ENCODE results near the gene CDH26. TPM values are rescaled to one million over a fixed set of nuclear protein-coding genes. Genes with fewer than 3 reads are reported as not detected.

CDH26 gene
- total RNA-seq (2014; rRNA removed; shearing (Covaris generic)) (0.19 TPM in 1 of 2 replicates, not detected in the other), total RNA-seq (2022) (0.26 and 0.36 TPM in 2 replicates), Bru-seq, nascent RNA (percentile 24 among the genes with signal in this experiment), BruChase-seq, experiment 1, labeled RNA remaining after a 6-hour chase (percentile 31 among the genes with signal in this experiment), BruChase-seq, experiment 2, labeled RNA remaining after a 2-hour chase (percentile 29 among the genes with signal in this experiment)
- long read RNA-seq: 0 reads

DNA sequence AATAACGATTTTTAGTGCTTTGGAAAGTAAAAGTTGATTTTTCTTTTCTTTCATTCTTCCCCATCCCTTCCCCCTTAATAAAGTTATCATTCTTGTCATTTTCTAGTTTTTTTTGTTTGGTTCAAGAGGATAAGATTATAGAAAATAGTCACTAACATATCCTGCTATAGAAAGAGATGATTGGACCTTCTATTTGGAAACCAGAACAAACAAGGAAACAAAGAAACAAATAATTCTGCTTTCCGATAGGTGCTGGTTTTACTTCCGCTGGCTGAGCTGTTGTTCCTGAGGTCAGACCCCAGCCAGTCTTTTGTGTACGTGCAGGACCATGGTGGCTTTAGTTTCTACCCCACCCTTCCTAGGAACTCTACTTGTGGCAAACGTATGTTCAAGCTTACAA is at the start of gene CDH26:
CDH26 (plus strand) TSS at position 301 of the 400 bp plus-strand sequence. CDS start 304 bp downstream, outside the sequence.
- no peak within 1 kb of the TSS for H3K4me2 ChIP-seq (ENCODE audit: low read length)
- no peak within 1 kb of the TSS for H3K27ac ChIP-seq (ENCODE audit: low read depth, low read length, poor library complexity, severe bottlenecking)
- POLR2A ChIA-PET: no interaction called here
- intact Hi-C loops (cut with micrococcal nuclease; ENCODE audit: unreplicated experiment): no loop called here
- no peak for DNase-seq (ENCODE audit: low spot score)
- no peaks in the 10 kb centered on the region for H3K9me2 ChIP-seq (ENCODE audit: insufficient read depth, low read length)
- H3K79me2 ChIP-seq (ENCODE audit: insufficient read depth, low read depth, low read length): no peaks in the 10 kb centered on the region
- H4K20me1 ChIP-seq (ENCODE audit: insufficient read depth, low read length): no peaks in the 10 kb centered on the region
- BruUV-seq (replicated peaks): no TSS peak
- CTCF ChIA-PET (ENCODE audit: unreplicated experiment): interaction anchor here (1.0 kb wide), 1 partner anchor 51 kb away, joined by 3 read pairs; no protein-coding TSS in a partner anchor
- TF ChIP-seq, protein P1, sequence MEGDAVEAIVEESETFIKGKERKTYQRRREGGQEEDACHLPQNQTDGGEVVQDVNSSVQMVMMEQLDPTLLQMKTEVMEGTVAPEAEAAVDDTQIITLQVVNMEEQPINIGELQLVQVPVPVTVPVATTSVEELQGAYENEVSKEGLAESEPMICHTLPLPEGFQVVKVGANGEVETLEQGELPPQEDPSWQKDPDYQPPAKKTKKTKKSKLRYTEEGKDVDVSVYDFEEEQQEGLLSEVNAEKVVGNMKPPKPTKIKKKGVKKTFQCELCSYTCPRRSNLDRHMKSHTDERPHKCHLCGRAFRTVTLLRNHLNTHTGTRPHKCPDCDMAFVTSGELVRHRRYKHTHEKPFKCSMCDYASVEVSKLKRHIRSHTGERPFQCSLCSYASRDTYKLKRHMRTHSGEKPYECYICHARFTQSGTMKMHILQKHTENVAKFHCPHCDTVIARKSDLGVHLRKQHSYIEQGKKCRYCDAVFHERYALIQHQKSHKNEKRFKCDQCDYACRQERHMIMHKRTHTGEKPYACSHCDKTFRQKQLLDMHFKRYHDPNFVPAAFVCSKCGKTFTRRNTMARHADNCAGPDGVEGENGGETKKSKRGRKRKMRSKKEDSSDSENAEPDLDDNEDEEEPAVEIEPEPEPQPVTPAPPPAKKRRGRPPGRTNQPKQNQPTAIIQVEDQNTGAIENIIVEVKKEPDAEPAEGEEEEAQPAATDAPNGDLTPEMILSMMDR (conservative IDR thresholded peaks at IDR 0.05; ENCODE audit: low read length): no peak
- no peak for TF ChIP-seq EZH2phosphoT487 (IDR thresholded peaks at IDR 0.05; ENCODE audit: borderline replicate concordance, low read depth, low read length)
- H3K4me3 ChIP-seq (ENCODE audit: low read depth, low read length, poor library complexity, severe bottlenecking): no peak within 1 kb of the TSS
- H2AFZ ChIP-seq (ENCODE audit: low read length): no peak within 1 kb of the TSS
- H3K9me3 ChIP-seq (ENCODE audit: low read length): no peaks in the 10 kb centered on the region
- no peaks in the 10 kb centered on the region for H3K36me3 ChIP-seq (ENCODE audit: insufficient read depth, low read length)
- no peaks in the 10 kb centered on the region for H3K4me1 ChIP-seq (ENCODE audit: insufficient read depth, low read length, poor library complexity, severe bottlenecking)

DNA sequence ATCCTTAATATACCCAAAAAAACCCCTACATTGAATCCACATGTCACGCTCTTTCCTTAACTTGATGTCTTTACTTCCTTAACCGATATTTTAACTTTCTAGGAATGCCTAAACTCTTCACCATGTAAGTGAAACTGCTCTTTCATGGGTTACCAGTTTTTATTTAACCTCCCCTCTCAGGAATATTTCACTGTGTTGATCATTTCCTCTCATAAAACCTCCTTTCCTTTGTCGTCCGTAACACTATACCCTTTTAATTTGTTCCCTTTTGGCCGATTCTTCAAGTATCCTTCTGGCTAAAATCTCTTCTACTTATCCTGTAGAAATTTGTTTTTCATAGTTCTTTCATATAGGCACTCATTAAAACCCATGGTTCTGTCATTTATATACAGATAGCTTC is 49.4 kb upstream of the CDH26 start:
- DNase-seq (ENCODE audit: low spot score): no peak
- no peak overlapping the region for H2AFZ ChIP-seq (ENCODE audit: low read length)
- H3K79me2 ChIP-seq (ENCODE audit: insufficient read depth, low read depth, low read length): no peaks in the 10 kb centered on the region
- intact Hi-C loops (cut with micrococcal nuclease; ENCODE audit: unreplicated experiment): no loop called here
- H3K27ac ChIP-seq (ENCODE audit: low read depth, low read length, poor library complexity, severe bottlenecking): no peak overlapping the region
- TF ChIP-seq EZH2phosphoT487 (IDR thresholded peaks at IDR 0.05; ENCODE audit: borderline replicate concordance, low read depth, low read length): no peak
- POLR2A ChIA-PET: interaction anchor here (0.6 kb wide), 1 partner anchor 12 kb away, joined by 3 read pairs; no protein-coding TSS in a partner anchor
- no peak overlapping the region for H3K4me3 ChIP-seq (ENCODE audit: low read depth, low read length, poor library complexity, severe bottlenecking)
- CTCF ChIA-PET (ENCODE audit: unreplicated experiment): no interaction called here
- H4K20me1 ChIP-seq (ENCODE audit: insufficient read depth, low read length): no peaks in the 10 kb centered on the region
- H3K4me2 ChIP-seq (ENCODE audit: low read length): no peak overlapping the region
- no peaks in the 10 kb centered on the region for H3K9me2 ChIP-seq (ENCODE audit: insufficient read depth, low read length)
- H3K36me3 ChIP-seq (ENCODE audit: insufficient read depth, low read length): no peaks in the 10 kb centered on the region
- H3K9me3 ChIP-seq (ENCODE audit: low read length): no peaks in the 10 kb centered on the region
- no TSS peak for BruUV-seq (replicated peaks)
- H3K4me1 ChIP-seq (ENCODE audit: insufficient read depth, low read length, poor library complexity, severe bottlenecking): no peaks in the 10 kb centered on the region

DNA sequence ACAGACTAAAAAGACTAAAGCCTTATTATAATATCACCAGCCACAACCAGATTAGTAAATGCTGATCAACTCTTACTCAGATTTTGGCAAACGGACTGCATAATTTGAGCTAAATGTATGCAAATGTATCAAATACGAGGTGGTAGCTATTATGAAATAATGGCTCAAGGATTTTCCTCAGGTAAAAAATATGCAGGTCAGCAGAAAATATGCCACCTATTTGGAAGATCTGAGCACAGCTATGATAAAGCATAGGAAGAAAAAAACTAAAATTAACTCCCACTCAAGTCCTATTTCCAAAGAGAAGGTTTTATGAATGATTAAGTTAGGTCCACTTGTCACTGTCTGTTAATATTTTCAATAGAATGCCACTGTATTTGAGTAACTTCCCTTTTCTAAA is 47.2 kb upstream of the CDH26 start:
- TF ChIP-seq, protein P1 (conservative IDR thresholded peaks at IDR 0.05; ENCODE audit: low read length): no peak
- TF ChIP-seq EZH2phosphoT487 (IDR thresholded peaks at IDR 0.05; ENCODE audit: borderline replicate concordance, low read depth, low read length): no peak
- no peak for DNase-seq (ENCODE audit: low spot score)
- Histone ChIP-seq H3K4me3 (ENCODE audit: low read depth, low read length, poor library complexity, severe bottlenecking) (no peak overlapping the region), H2AFZ (ENCODE audit: low read length) (no peak overlapping the region), H3K36me3 (ENCODE audit: insufficient read depth, low read length) (no peaks in the 10 kb centered on the region), H3K9me3 (ENCODE audit: low read length) (no peaks in the 10 kb centered on the region), H3K4me2 (ENCODE audit: low read length) (no peak overlapping the region), H3K9me2 (ENCODE audit: insufficient read depth, low read length) (no peaks in the 10 kb centered on the region), H3K27ac (ENCODE audit: low read depth, low read length, poor library complexity, severe bottlenecking) (no peak overlapping the region), H4K20me1 (ENCODE audit: insufficient read depth, low read length) (no peaks in the 10 kb centered on the region), H3K4me1 (ENCODE audit: insufficient read depth, low read length, poor library complexity, severe bottlenecking) (no peaks in the 10 kb centered on the region), H3K79me2 (ENCODE audit: insufficient read depth, low read depth, low read length) (no peaks in the 10 kb centered on the region)
- BruUV-seq (replicated peaks): no TSS peak
- CTCF ChIA-PET (ENCODE audit: unreplicated experiment): no interaction called here
- intact Hi-C loops (cut with micrococcal nuclease; ENCODE audit: unreplicated experiment): no loop called here
- POLR2A ChIA-PET: interaction anchor here (0.7 to 1.1 kb wide), 2 partner anchors 17 to 29 kb away, joined by 3 read pairs; no protein-coding TSS in a partner anchor

All from OCI-LY7 (cell line).